ENCODE results near the gene KANK2. TPM values are rescaled to one million over a fixed set of nuclear protein-coding genes. Genes with fewer than 3 reads are reported as not detected.
A peak's percentile ranks its signal among the peaks of the same experiment; 100 is the strongest.
"Not testable (repeated sequence)": the region's sequence is repeated elsewhere in the genome, so short reads cannot be mapped to it uniquely, and the experiment has no call there.

Gene KANK2
- total and polyA plus RNA-seq, 2 of the 13 experiments (the other 11 are each of a cell fraction or from before 2014, with no cell fraction given): 5.7 to 12.9 TPM

DNA sequence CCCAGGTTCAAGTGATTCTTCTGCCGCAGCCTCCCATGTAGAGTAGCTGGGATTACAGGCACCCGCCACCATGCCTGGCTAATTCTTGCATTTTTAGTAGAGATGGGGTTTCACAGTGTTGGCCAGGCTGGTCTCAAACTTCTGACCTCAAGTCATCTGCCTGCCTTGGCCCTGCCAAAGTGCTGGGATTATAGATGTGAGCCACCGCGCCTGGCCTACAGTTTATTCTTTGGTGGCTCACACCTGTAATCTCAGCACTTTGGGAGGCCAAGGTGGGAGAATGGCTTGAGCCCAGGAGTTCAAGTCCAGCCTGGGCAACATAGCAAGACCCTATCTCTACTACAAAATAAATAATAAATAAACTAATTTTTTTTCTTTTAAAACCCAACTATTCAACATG, 73.2 kb downstream of the KANK2 start:
- H3K27ac ChIP-seq (ENCODE audit: extremely low read length, insufficient read depth, low read length); CTCF ChIA-PET (ENCODE audit: low intra/inter-chr PET ratio, low total read pairs); POLR2A ChIA-PET: not testable (repeated sequence)

DNA sequence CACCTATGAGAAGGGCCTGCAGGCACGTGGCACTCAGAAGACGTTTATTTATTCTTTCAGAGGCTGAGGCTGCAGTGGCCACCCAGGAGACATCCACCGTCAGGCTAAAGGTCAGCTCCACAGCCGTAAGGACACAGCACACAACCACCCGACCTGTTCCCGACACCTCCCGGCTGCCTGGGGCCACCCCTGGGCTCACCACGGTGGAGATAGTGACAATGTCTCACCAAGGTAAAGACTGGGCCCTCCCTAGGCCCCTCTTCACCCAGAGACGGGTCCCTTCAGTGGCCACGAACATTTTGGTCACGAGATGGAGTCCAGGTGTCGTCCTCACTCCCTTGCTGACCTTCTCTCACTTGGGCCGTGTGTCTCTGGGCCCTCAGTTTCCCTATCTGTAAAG, 74.2 kb downstream of the KANK2 start:
- intact Hi-C loops (cut with micrococcal nuclease; ENCODE audit: unreplicated experiment): no loop called here
- H4K20me1 ChIP-seq (ENCODE audit: insufficient read depth, low read length): peaks cover 31% of the 10 kb centered on the region

More for the DNA sequence above, 73.2 kb downstream of the KANK2 start:
- H3K9ac ChIP-seq (ENCODE audit: insufficient read depth, low read depth, low read length); H3K4me3 ChIP-seq (replicated peaks in 1 of 3; ENCODE audit: insufficient read depth in 1 of 3, low read depth in 2 of 3, low read length in 3 of 3); DNase-seq (ENCODE audit: low spot score); ATAC-seq; H3K27me3 ChIP-seq (ENCODE audit: control insufficient read depth in 1 of 2, insufficient read depth in 2 of 2, low read length in 2 of 2); H3K79me2 ChIP-seq (ENCODE audit: insufficient read depth, low read length); H3K4me2 ChIP-seq (ENCODE audit: low read depth, low read length); H3K9me3 ChIP-seq (ENCODE audit: low read length); H2AFZ ChIP-seq (ENCODE audit: low read length); intact Hi-C loops (cut with micrococcal nuclease; ENCODE audit: unreplicated experiment); in situ Hi-C loops (cut with HindIII; ENCODE audit: extremely low pct_ligation_motif_present, low pct_unique_long_range_greater_than_20kb); FAIRE-seq; BruUV-seq (replicated peaks): not testable (repeated sequence)
- TF ChIP-seq ZNF121 (CRISPR knock-in tag; IDR thresholded peaks at IDR 0.05): peak; percentile 69
- peaks cover 41% of the 10 kb centered on the region for H4K20me1 ChIP-seq (ENCODE audit: insufficient read depth, low read length)
- WGBS (ENCODE audit: low lambda C conversion rate): 100% methylated on average over 4 of the region's 4 CpGs
- H3K36me3 ChIP-seq (replicated peaks in 1 of 2; ENCODE audit: control insufficient read depth in 1 of 2, insufficient read depth in 2 of 2, low read length in 2 of 2): peaks cover 31 to 61% of the 10 kb centered on the region in 2 experiments
- peaks cover 31% of the 10 kb centered on the region for H3K4me1 ChIP-seq (ENCODE audit: insufficient read depth, low read length)

More for the DNA sequence above, 74.2 kb downstream of the KANK2 start:
- no peaks in the 10 kb centered on the region for H3K9me3 ChIP-seq (ENCODE audit: low read length)
- 97% methylated on average over 13 of the region's 13 CpGs for WGBS (ENCODE audit: low lambda C conversion rate)
- FAIRE-seq: no peak
- no peak for ATAC-seq
- no TSS peak for BruUV-seq (replicated peaks)
- TF ChIP-seq ZNF232 (CRISPR knock-in tag; IDR thresholded peaks at IDR 0.05; ENCODE audit: borderline replicate concordance) (no peak), BORCS8-MEF2B (CRISPR knock-in tag; IDR thresholded peaks at IDR 0.05) (no peak), ZNF768 (CRISPR knock-in tag; IDR thresholded peaks at IDR 0.05) (no peak), RBM22 (optimal IDR thresholded peaks at IDR 0.05; ENCODE audit: low read length) (peak; percentile 91), ZNF629 (CRISPR knock-in tag; conservative IDR thresholded peaks at IDR 0.05) (peak; percentile 80), HNRNPL (IDR thresholded peaks at IDR 0.05; ENCODE audit: low read depth, low read length) (no peak)
- TF ChIP-seq, protein P1, sequence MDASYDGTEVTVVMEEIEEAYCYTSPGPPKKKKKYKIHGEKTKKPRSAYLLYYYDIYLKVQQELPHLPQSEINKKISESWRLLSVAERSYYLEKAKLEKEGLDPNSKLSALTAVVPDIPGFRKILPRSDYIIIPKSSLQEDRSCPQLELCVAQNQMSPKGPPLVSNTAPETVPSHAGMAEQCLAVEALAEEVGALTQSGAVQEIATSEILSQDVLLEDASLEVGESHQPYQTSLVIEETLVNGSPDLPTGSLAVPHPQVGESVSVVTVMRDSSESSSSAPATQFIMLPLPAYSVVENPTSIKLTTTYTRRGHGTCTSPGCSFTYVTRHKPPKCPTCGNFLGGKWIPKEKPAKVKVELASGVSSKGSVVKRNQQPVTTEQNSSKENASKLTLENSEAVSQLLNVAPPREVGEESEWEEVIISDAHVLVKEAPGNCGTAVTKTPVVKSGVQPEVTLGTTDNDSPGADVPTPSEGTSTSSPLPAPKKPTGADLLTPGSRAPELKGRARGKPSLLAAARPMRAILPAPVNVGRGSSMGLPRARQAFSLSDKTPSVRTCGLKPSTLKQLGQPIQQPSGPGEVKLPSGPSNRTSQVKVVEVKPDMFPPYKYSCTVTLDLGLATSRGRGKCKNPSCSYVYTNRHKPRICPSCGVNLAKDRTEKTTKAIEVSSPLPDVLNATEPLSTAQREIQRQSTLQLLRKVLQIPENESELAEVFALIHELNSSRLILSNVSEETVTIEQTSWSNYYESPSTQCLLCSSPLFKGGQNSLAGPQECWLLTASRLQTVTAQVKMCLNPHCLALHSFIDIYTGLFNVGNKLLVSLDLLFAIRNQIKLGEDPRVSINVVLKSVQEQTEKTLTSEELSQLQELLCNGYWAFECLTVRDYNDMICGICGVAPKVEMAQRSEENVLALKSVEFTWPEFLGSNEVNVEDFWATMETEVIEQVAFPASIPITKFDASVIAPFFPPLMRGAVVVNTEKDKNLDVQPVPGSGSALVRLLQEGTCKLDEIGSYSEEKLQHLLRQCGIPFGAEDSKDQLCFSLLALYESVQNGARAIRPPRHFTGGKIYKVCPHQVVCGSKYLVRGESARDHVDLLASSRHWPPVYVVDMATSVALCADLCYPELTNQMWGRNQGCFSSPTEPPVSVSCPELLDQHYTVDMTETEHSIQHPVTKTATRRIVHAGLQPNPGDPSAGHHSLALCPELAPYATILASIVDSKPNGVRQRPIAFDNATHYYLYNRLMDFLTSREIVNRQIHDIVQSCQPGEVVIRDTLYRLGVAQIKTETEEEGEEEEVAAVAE (CRISPR knock-in tag; IDR thresholded peaks at IDR 0.05; ENCODE audit: borderline replicate concordance): no peak
- H3K4me1 ChIP-seq (ENCODE audit: insufficient read depth, low read length): peaks cover 21% of the 10 kb centered on the region
- H3K4me2 ChIP-seq (ENCODE audit: low read depth, low read length): no peak overlapping the region
- CTCF ChIA-PET (ENCODE audit: low intra/inter-chr PET ratio, low total read pairs): no interaction called here
- no peak overlapping the region for H3K27ac ChIP-seq (ENCODE audit: extremely low read length, insufficient read depth, low read length)
- H3K36me3 ChIP-seq (replicated peaks in 1 of 2; ENCODE audit: control insufficient read depth in 1 of 2, insufficient read depth in 2 of 2, low read length in 2 of 2): peaks cover 32 to 62% of the 10 kb centered on the region in 2 experiments
- no peak for DNase-seq (ENCODE audit: low spot score)
- H3K9ac ChIP-seq (ENCODE audit: insufficient read depth, low read depth, low read length): no peak overlapping the region
- in situ Hi-C loops (cut with HindIII; ENCODE audit: extremely low pct_ligation_motif_present, low pct_unique_long_range_greater_than_20kb): no loop called here
- no peaks in the 10 kb centered on the region for H3K27me3 ChIP-seq (ENCODE audit: control insufficient read depth in 1 of 2, insufficient read depth in 2 of 2, low read length in 2 of 2)
- H2AFZ ChIP-seq (ENCODE audit: low read length): no peak overlapping the region
- no peaks in the 10 kb centered on the region for H3K79me2 ChIP-seq (ENCODE audit: insufficient read depth, low read length)
- no peak overlapping the region for H3K4me3 ChIP-seq (replicated peaks in 1 of 3; ENCODE audit: insufficient read depth in 1 of 3, low read depth in 2 of 3, low read length in 3 of 3)
- POLR2A ChIA-PET: no interaction called here

All from HepG2 (cell line).